GM21447 (cell line): ENCODE results near the gene PTPRD.

Source experiments
- ATAC-seq: cut with Tn5 transposase; IDR thresholded peaks from one replicate; pipeline ENCODE4 v1.9.1; 2021; ENCODE audit not compliant: unreplicated experiment

PTPRD gene

GRCh38 chr9:8436786-8437185 lies 2176.0 kb downstream of the PTPRD start:
- no peak for ATAC-seq

- ATAC-seq = no peak
These were observed 2178.2 kb downstream of the PTPRD start for GRCh38 chr9:8434621-8435020.

- no peak for ATAC-seq
These were observed 2180.6 kb downstream of the PTPRD start for GRCh38 chr9:8432224-8432623.

- no peak for ATAC-seq
These were observed 2181.3 kb downstream of the PTPRD start for GRCh38 chr9:8431505-8431904.

- no peak for ATAC-seq
These were observed 2181.9 kb downstream of the PTPRD start for GRCh38 chr9:8430945-8431344.

- no peak for ATAC-seq
These were observed 2183.0 kb downstream of the PTPRD start for GRCh38 chr9:8429768-8430167.

GRCh38 chr9:8429157-8429556 lies 2183.6 kb downstream of the PTPRD start:
- peak; percentile 47 for ATAC-seq

GRCh38 chr9:8428389-8428788 lies 2184.4 kb downstream of the PTPRD start:
- ATAC-seq = no peak

GRCh38 chr9:8424786-8425410 lies 2187.9 kb downstream of the PTPRD start:
- ATAC-seq = no peak

GRCh38 chr9:8420416-8420815 lies 2192.4 kb downstream of the PTPRD start:
- no peak for ATAC-seq

GRCh38 chr9:8419596-8420275 lies 2193.1 kb downstream of the PTPRD start:
- no peak for ATAC-seq

- no peak for ATAC-seq
These were observed 2195.5 kb downstream of the PTPRD start for GRCh38 chr9:8417341-8417740.

- no peak for ATAC-seq
These were observed 2200.5 kb downstream of the PTPRD start for GRCh38 chr9:8412327-8412726.

GRCh38 chr9:8408575-8409190 lies 2204.1 kb downstream of the PTPRD start:
- ATAC-seq = no peak

- ATAC-seq = no peak
These were observed 2210.7 kb downstream of the PTPRD start for GRCh38 chr9:8401961-8402705.

GRCh38 chr9:8400378-8400777 lies 2212.4 kb downstream of the PTPRD start:
- ATAC-seq = no peak

- ATAC-seq = no peak
These were observed 2217.8 kb downstream of the PTPRD start for GRCh38 chr9:8395022-8395421.

GRCh38 chr9:8394341-8394740 lies 2218.5 kb downstream of the PTPRD start:
- ATAC-seq = no peak

GRCh38 chr9:8392866-8393265 lies 2219.9 kb downstream of the PTPRD start:
- ATAC-seq = no peak

- no peak for ATAC-seq
These were observed 2221.2 kb downstream of the PTPRD start for GRCh38 chr9:8391566-8391965.

GRCh38 chr9:8391132-8391531 lies 2221.7 kb downstream of the PTPRD start:
- ATAC-seq = no peak

- no peak for ATAC-seq
These were observed 2222.2 kb downstream of the PTPRD start for GRCh38 chr9:8390571-8390970.
